NB4 (cell line): ENCODE measurements around the gene METTL13.

Experiments used
- CTCF ChIP-seq: IDR thresholded peaks from one replicate; pipeline ENCODE4 v1.5.1; 2012; ENCODE audit warnings: low read depth, low read length
- POLR2A ChIP-seq: IDR thresholded peaks from 2 replicates; pipeline ENCODE4 v1.6.1; 2011; ENCODE audit warnings: mild to moderate bottlenecking; ENCODE audit not compliant: insufficient read length; ENCODE audit errors: extremely low read depth

GRCh38 chr1:171787686-171788480, 6.4 kb downstream of the METTL13 start:
- TF ChIP-seq CTCF (no peak), POLR2A (no peak)
